HEK293 (cell line): Measurements from ENCODE around the gene ADAMTS17.

Experiments
- CTCF ChIA-PET: fragments of 350-600 bp; formaldehyde crosslinking; extraction: SDS; loops from one replicate; lab custom pipeline; 2021; ENCODE audit warnings: antibody characterized with exemption; lab: Yijun Ruan, JAX
- POLR2A ChIA-PET: fragments of 300-600 bp; formaldehyde crosslinking; extraction: SDS; loops from one replicate; lab custom pipeline; 2020; ENCODE audit warnings: antibody characterized with exemption, inconsistent platforms; lab: Yijun Ruan, JAX
- H3K27ac ChIP-seq: fragments of 200-500 bp; sonication (Bioruptor generic); 2 replicates; pipeline ENCODE4 v1.5.1; 2014; ENCODE audit warnings: low read depth, low read length, control low read depth, inconsistent platforms; ENCODE audit errors: extremely low read depth
- H3K36me3 ChIP-seq, 2 experiments: fragments of 200-500 bp in 1 of 2; sonication (Bioruptor generic) in 1 of 2; 1 replicate in 1 of 2; 2 replicates in 1 of 2; pipeline ENCODE4 v1.5.1; 2014 to 2017; ENCODE audit warnings: inconsistent platforms in 2 of 2, low read length in 2 of 2; ENCODE audit not compliant: control insufficient read depth in 2 of 2, insufficient read depth in 1 of 2
- H3K4me1 ChIP-seq: fragments of 200-500 bp; sonication (Bioruptor generic); 2 replicates; pipeline ENCODE4 v1.5.1; 2014; ENCODE audit warnings: mild to moderate bottlenecking, low read length, inconsistent platforms; ENCODE audit not compliant: control insufficient read depth, insufficient read depth
- H3K4me3 ChIP-seq: 2 replicates; pipeline ENCODE4 v1.5.1; 2011; ENCODE audit warnings: low read depth, mild to moderate bottlenecking, control low read depth, low read length, moderate library complexity
- H3K9me3 ChIP-seq: fragments of 200-500 bp; sonication (Bioruptor generic); 2 replicates; pipeline ENCODE4 v1.5.1; 2014; ENCODE audit warnings: low read depth, low read length, inconsistent platforms; ENCODE audit not compliant: control insufficient read depth, insufficient read depth
- HOXC10 ChIP-seq: sonication (generic); formaldehyde crosslinking; IDR thresholded peaks from 2 replicates; pipeline ENCODE4 v1.8.1; 2023; ENCODE audit warnings: mild to moderate bottlenecking, missing genetic modification reagents
- OVOL3 ChIP-seq: fragments of 450-650 bp; formaldehyde crosslinking; IDR thresholded peaks from 2 replicates; pipeline ENCODE4 v1.5.1; 2016; ENCODE audit warnings: missing biosample characterization, missing genetic modification characterization
- SALL2 ChIP-seq: fragments of 450-650 bp; formaldehyde crosslinking; IDR thresholded peaks from 2 replicates; pipeline ENCODE4 v1.5.0; 2017; ENCODE audit warnings: missing biosample characterization, mild to moderate bottlenecking, missing genetic modification characterization, borderline replicate concordance
- ZBTB21 ChIP-seq: fragments of 450-650 bp; formaldehyde crosslinking; IDR thresholded peaks from 2 replicates; pipeline ENCODE4 v1.5.1; 2017; ENCODE audit warnings: missing biosample characterization, missing genetic modification characterization
- ZNF114 ChIP-seq: fragments of 450-650 bp; formaldehyde crosslinking; IDR thresholded peaks from 2 replicates; pipeline ENCODE4 v1.5.0; 2017; ENCODE audit warnings: missing biosample characterization, missing genetic modification characterization
- ZNF19 ChIP-seq: fragments of 450-650 bp; formaldehyde crosslinking; IDR thresholded peaks from 2 replicates; pipeline ENCODE4; 2016; ENCODE audit warnings: missing biosample characterization, missing genetic modification characterization, low read depth
- ZNF239 ChIP-seq: fragments of 450-650 bp; formaldehyde crosslinking; IDR thresholded peaks from 2 replicates; pipeline ENCODE4 v1.5.1; 2016; ENCODE audit warnings: missing biosample characterization, missing genetic modification characterization
- ZNF24 ChIP-seq: fragments of 450-650 bp; formaldehyde crosslinking; IDR thresholded peaks from 2 replicates; pipeline ENCODE4 v1.5.1; 2016; ENCODE audit warnings: missing biosample characterization, missing genetic modification characterization
- ZNF266 ChIP-seq: fragments of 450-650 bp; formaldehyde crosslinking; IDR thresholded peaks from 2 replicates; pipeline ENCODE4 v1.5.1; 2016; ENCODE audit warnings: missing biosample characterization, missing genetic modification characterization, low read depth
- ZNF426 ChIP-seq: fragments of 450-650 bp; formaldehyde crosslinking; IDR thresholded peaks from 2 replicates; pipeline ENCODE4 v1.5.1; 2017; ENCODE audit warnings: missing biosample characterization, missing genetic modification characterization, mild to moderate bottlenecking, inconsistent platforms, moderate library complexity
- ZNF501 ChIP-seq: fragments of 450-650 bp; formaldehyde crosslinking; IDR thresholded peaks from 2 replicates; pipeline ENCODE4 v1.5.1; 2016; ENCODE audit warnings: missing biosample characterization, missing genetic modification characterization
- ZNF514 ChIP-seq: fragments of 450-650 bp; formaldehyde crosslinking; IDR thresholded peaks from 2 replicates; pipeline ENCODE4 v1.5.1; 2016; ENCODE audit warnings: missing biosample characterization, missing genetic modification characterization
- ZNF518A ChIP-seq: fragments of 450-650 bp; formaldehyde crosslinking; conservative IDR thresholded peaks from 2 replicates; pipeline ENCODE4 v1.5.1; 2016; ENCODE audit warnings: low read depth, missing biosample characterization, missing genetic modification characterization
- ZNF544 ChIP-seq: fragments of 450-650 bp; formaldehyde crosslinking; IDR thresholded peaks from 2 replicates; pipeline ENCODE4 v1.5.0; 2017; ENCODE audit warnings: missing biosample characterization, missing genetic modification characterization
- ZNF600 ChIP-seq: fragments of 450-650 bp; formaldehyde crosslinking; IDR thresholded peaks from 2 replicates; pipeline ENCODE4 v1.5.1; 2016; ENCODE audit warnings: missing biosample characterization, missing genetic modification characterization
- ZNF76 ChIP-seq: fragments of 450-650 bp; formaldehyde crosslinking; IDR thresholded peaks from 2 replicates; pipeline ENCODE4; 2016; ENCODE audit warnings: low read depth, missing biosample characterization, missing genetic modification characterization, borderline replicate concordance
- ZNF785 ChIP-seq: fragments of 450-650 bp; formaldehyde crosslinking; IDR thresholded peaks from 2 replicates; pipeline ENCODE4 v1.5.1; 2016; ENCODE audit warnings: missing biosample characterization, missing genetic modification characterization
- ZNF830 ChIP-seq: fragments of 450-650 bp; IDR thresholded peaks from 2 replicates; pipeline ENCODE4 v1.5.0; 2018; ENCODE audit warnings: missing biosample characterization, missing genetic modification characterization, low read depth, mild to moderate bottlenecking, moderate library complexity
- ZNF843 ChIP-seq: fragments of 450-650 bp; formaldehyde crosslinking; IDR thresholded peaks from 2 replicates; pipeline ENCODE4 v1.5.1; 2016; ENCODE audit warnings: missing biosample characterization, missing genetic modification characterization
- ZSCAN30 ChIP-seq: fragments of 450-650 bp; IDR thresholded peaks from 2 replicates; pipeline ENCODE4 v1.5.1; 2018; ENCODE audit warnings: missing biosample characterization, mild to moderate bottlenecking, missing genetic modification characterization, moderate library complexity

The ADAMTS17 gene

GRCh38 chr15:100247228-100248225 lies 94.2 kb downstream of the ADAMTS17 start:
- Histone ChIP-seq H3K9me3 (no peaks in the 10 kb centered on the region), H3K4me3 (no peak overlapping the region), H3K27ac (no peak overlapping the region), H3K4me1 (no peaks in the 10 kb centered on the region), H3K36me3 (no peaks in the 10 kb centered on the region)
- CTCF ChIA-PET = interaction anchor here (0.7 kb wide), 1 partner anchor 349 kb away, joined by 4 read pairs; no protein-coding TSS in a partner anchor
- TF ChIP-seq ZNF843 (no peak), ZNF426 (tag by site-specific recombination) (no peak), ZNF544 (tag by site-specific recombination) (no peak), ZNF514 (tag by site-specific recombination) (no peak), ZNF19 (tag by site-specific recombination) (no peak), ZNF785 (tag by site-specific recombination) (no peak), ZNF518A (tag by site-specific recombination) (no peak), SALL2 (tag by site-specific recombination) (no peak), ZNF600 (tag by site-specific recombination) (no peak), ZNF24 (tag by site-specific recombination) (no peak), ZSCAN30 (tag by site-specific recombination) (no peak), ZBTB21 (tag by site-specific recombination) (no peak), ZNF239 (tag by site-specific recombination) (no peak), ZNF114 (no peak)
- POLR2A ChIA-PET = no interaction called here

GRCh38 chr15:100245855-100246254 lies 95.9 kb downstream of the ADAMTS17 start:
- Histone ChIP-seq H3K4me3 (no peak overlapping the region), H3K36me3 (no peaks in the 10 kb centered on the region), H3K27ac (no peak overlapping the region), H3K4me1 (no peaks in the 10 kb centered on the region), H3K9me3 (no peaks in the 10 kb centered on the region)
- POLR2A ChIA-PET = no interaction called here
- TF ChIP-seq HOXC10 (CRISPR knock-in tag) = no peak
- no peak for TF ChIP-seq ZNF76
- no peak for TF ChIP-seq ZNF501
- no peak for TF ChIP-seq ZNF830 (tag by site-specific recombination)
- no peak for TF ChIP-seq ZNF843
- no peak for TF ChIP-seq ZNF266 (tag by site-specific recombination)
- no peak for TF ChIP-seq OVOL3 (tag by site-specific recombination)
- CTCF ChIA-PET = no interaction called here
